Caco-2 (cell line): ENCODE data around the gene LMF1. TPM values are rescaled to one million over a fixed set of nuclear protein-coding genes. Genes with fewer than 3 reads are reported as not detected.

Experiments used
- BruUV-seq: library from RNA; stranded (reverse); fragments of 400-500 nt; replicated peaks from 2 replicates; lab custom pipeline; 2021; lab: Mats Ljungman, UMichigan
- CTCF ChIA-PET: fragments of 300-600 bp; sonication (Branson Sonifier 250); formaldehyde crosslinking; loops from one replicate; lab custom pipeline; 2022; ENCODE audit warnings: antibody characterized with exemption; lab: Charles Lee
- POLR2A ChIA-PET: fragments of 300-600 bp; sonication (Branson Sonifier 250); formaldehyde crosslinking; loops from one replicate; lab custom pipeline; 2022; ENCODE audit warnings: antibody characterized with exemption; lab: Charles Lee
- DNase-seq, 2 experiments: peaks; one replicate each; pipeline versions ENCODE4 v3.0.0 to v3.0.0-alpha.2; 2020 to 2022
- H3K27me3 ChIP-seq: replicated peaks from 2 replicates; pipeline ENCODE4 v1.6.0; 2011; ENCODE audit warnings: low read length; ENCODE audit not compliant: control insufficient read depth, insufficient read depth
- H3K36me3 ChIP-seq: 2 replicates; pipeline ENCODE4 v1.5.1; 2011; ENCODE audit warnings: low read length; ENCODE audit not compliant: control insufficient read depth, insufficient read depth
- H3K4me1 ChIP-seq: fragments of 250-450 bp; sonication (Bioruptor Pico); 2 replicates; pipeline ENCODE4 v1.5.1; 2020; ENCODE audit warnings: mild to moderate bottlenecking
- H3K4me3 ChIP-seq: 2 replicates; pipeline ENCODE4 v1.5.1; 2011; ENCODE audit warnings: low read depth, mild to moderate bottlenecking, control low read depth, low read length
- H3K9me3 ChIP-seq: fragments of 250-450 bp; sonication (Bioruptor Pico); 2 replicates; pipeline ENCODE4 v1.5.1; 2020; ENCODE audit warnings: mild to moderate bottlenecking, moderate library complexity
- H3K27ac Mint-ChIP-seq: one replicate; pipeline ENCODE4 v1.8.0; 2022; ENCODE audit warnings: mixed read lengths; ENCODE audit not compliant: unreplicated experiment
- H3K27me3 Mint-ChIP-seq: one replicate; pipeline ENCODE4 v1.8.0; 2022; ENCODE audit warnings: mixed read lengths; ENCODE audit not compliant: insufficient read depth, unreplicated experiment
- H3K36me3 Mint-ChIP-seq: one replicate; pipeline ENCODE4 v1.8.0; 2022; ENCODE audit warnings: mild to moderate bottlenecking, mixed read lengths; ENCODE audit not compliant: insufficient read depth, unreplicated experiment
- H3K4me1 Mint-ChIP-seq: one replicate; pipeline ENCODE4 v1.8.0; 2022; ENCODE audit warnings: low read depth, mixed read lengths; ENCODE audit not compliant: unreplicated experiment
- H3K4me3 Mint-ChIP-seq: one replicate; pipeline ENCODE4 v1.8.0; 2022; ENCODE audit warnings: mild to moderate bottlenecking, moderate library complexity, mixed read lengths; ENCODE audit not compliant: unreplicated experiment
- H3K9me3 Mint-ChIP-seq: one replicate; pipeline ENCODE4 v1.8.0; 2022; ENCODE audit warnings: mixed read lengths; ENCODE audit not compliant: unreplicated experiment
- intact Hi-C: fragments of 100-400 bp; cut with micrococcal nuclease; formaldehyde crosslinking; loops from one replicate; pipeline ENCODE4 v1.10.0; 2022; ENCODE audit not compliant: unreplicated experiment
- total RNA-seq: library from RNA; stranded (reverse); gene quantifications from 2 replicates; pipeline ENCODE4 v1.2.3, GENCODE V29; 2022
- TF ChIP-seq, protein P1 (sequence below), 2 experiments: fragments of 200-600 bp in 1 of 2; IDR thresholded peaks; 1 replicate in 1 of 2; 2 replicates in 1 of 2; pipeline versions ENCODE4 v1.5.1 to v1.8.0; 2011 to 2022; ENCODE audit warnings: antibody characterized with exemption in 1 of 2, control low read depth in 1 of 2, inconsistent platforms in 1 of 2, low read depth in 1 of 2, low read length in 1 of 2, mild to moderate bottlenecking in 1 of 2, moderate library complexity in 1 of 2; ENCODE audit not compliant: insufficient read depth in 1 of 2, severe bottlenecking in 1 of 2, unreplicated experiment in 1 of 2

LMF1 gene
- total RNA-seq, 1 experiment from 2014 or later: 12.3 TPM

GRCh38 chr16:898216-898615 is 72.6 kb downstream of the LMF1 start:
- Histone ChIP-seq H3K36me3 (no peaks in the 10 kb centered on the region), H3K4me3 (no peak overlapping the region), H3K27me3 (no peaks in the 10 kb centered on the region), H3K9me3 (no peaks in the 10 kb centered on the region), H3K4me1 (no peaks in the 10 kb centered on the region)
- no peaks in the 10 kb centered on the region for H3K27me3 Mint-ChIP-seq
- H3K9me3 Mint-ChIP-seq: no peaks in the 10 kb centered on the region
- intact Hi-C loops: no loop called here
- POLR2A ChIA-PET: no interaction called here
- DNase-seq: no peak
- TF ChIP-seq, protein P1, sequence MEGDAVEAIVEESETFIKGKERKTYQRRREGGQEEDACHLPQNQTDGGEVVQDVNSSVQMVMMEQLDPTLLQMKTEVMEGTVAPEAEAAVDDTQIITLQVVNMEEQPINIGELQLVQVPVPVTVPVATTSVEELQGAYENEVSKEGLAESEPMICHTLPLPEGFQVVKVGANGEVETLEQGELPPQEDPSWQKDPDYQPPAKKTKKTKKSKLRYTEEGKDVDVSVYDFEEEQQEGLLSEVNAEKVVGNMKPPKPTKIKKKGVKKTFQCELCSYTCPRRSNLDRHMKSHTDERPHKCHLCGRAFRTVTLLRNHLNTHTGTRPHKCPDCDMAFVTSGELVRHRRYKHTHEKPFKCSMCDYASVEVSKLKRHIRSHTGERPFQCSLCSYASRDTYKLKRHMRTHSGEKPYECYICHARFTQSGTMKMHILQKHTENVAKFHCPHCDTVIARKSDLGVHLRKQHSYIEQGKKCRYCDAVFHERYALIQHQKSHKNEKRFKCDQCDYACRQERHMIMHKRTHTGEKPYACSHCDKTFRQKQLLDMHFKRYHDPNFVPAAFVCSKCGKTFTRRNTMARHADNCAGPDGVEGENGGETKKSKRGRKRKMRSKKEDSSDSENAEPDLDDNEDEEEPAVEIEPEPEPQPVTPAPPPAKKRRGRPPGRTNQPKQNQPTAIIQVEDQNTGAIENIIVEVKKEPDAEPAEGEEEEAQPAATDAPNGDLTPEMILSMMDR (IDR thresholded peaks at IDR 0.05; ENCODE audit: insufficient read depth in 1 of 2, low read depth in 1 of 2, low read length in 1 of 2, severe bottlenecking in 1 of 2, unreplicated experiment in 1 of 2): no peak
- CTCF ChIA-PET: no interaction called here
- no peak overlapping the region for H3K4me3 Mint-ChIP-seq
- BruUV-seq: no TSS peak
- no peak overlapping the region for H3K27ac Mint-ChIP-seq
- H3K4me1 Mint-ChIP-seq: no peaks in the 10 kb centered on the region
- no peaks in the 10 kb centered on the region for H3K36me3 Mint-ChIP-seq

DNA sequence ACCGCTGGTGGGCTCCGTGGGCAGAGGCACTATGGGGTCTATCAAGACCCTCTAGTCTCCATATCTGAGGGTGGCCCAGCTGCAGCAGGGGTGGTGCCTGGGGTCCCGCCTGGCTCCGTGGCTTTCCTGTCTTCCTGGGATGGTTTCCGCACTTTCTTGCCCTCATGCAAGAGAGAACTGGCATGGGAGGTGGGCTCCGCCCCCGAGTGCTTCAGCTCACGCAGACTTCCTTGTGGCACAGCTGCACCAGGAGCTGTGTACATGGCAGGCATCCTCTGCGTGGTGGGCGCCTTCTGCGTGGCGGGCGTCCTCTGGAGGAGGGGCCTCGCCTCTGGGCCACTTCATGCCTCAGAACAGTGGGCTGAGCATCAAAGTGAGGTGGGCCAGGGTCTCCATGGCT is 73.1 kb downstream of the LMF1 start:
- Mint-ChIP-seq H3K4me1 (no peaks in the 10 kb centered on the region), H3K27me3 (no peaks in the 10 kb centered on the region), H3K9me3 (no peaks in the 10 kb centered on the region), H3K36me3 (no peaks in the 10 kb centered on the region), H3K4me3 (no peak overlapping the region), H3K27ac (no peak overlapping the region)
- H3K4me1 ChIP-seq: no peaks in the 10 kb centered on the region
- CTCF ChIA-PET: no interaction called here
- H3K27me3 ChIP-seq: no peaks in the 10 kb centered on the region
- TF ChIP-seq, protein P1 (IDR thresholded peaks at IDR 0.05; ENCODE audit: insufficient read depth in 1 of 2, low read depth in 1 of 2, low read length in 1 of 2, severe bottlenecking in 1 of 2, unreplicated experiment in 1 of 2): no peak
- H3K9me3 ChIP-seq: no peaks in the 10 kb centered on the region
- no peak for DNase-seq
- POLR2A ChIA-PET: no interaction called here
- H3K4me3 ChIP-seq: no peak overlapping the region
- no peaks in the 10 kb centered on the region for H3K36me3 ChIP-seq
- no TSS peak for BruUV-seq
- intact Hi-C loops: no loop called here

- Histone ChIP-seq H3K36me3 (no peaks in the 10 kb centered on the region), H3K4me3 (no peak overlapping the region), H3K27me3 (no peaks in the 10 kb centered on the region), H3K9me3 (no peaks in the 10 kb centered on the region), H3K4me1 (no peaks in the 10 kb centered on the region)
- no peaks in the 10 kb centered on the region for H3K36me3 Mint-ChIP-seq
- no peak overlapping the region for H3K4me3 Mint-ChIP-seq
- H3K9me3 Mint-ChIP-seq: no peaks in the 10 kb centered on the region
- BruUV-seq: no TSS peak
- H3K27me3 Mint-ChIP-seq: no peaks in the 10 kb centered on the region
- DNase-seq: no peak
- TF ChIP-seq, protein P1 (IDR thresholded peaks at IDR 0.05; ENCODE audit: insufficient read depth in 1 of 2, low read depth in 1 of 2, low read length in 1 of 2, severe bottlenecking in 1 of 2, unreplicated experiment in 1 of 2): no peak
- H3K4me1 Mint-ChIP-seq: no peaks in the 10 kb centered on the region
- no peak overlapping the region for H3K27ac Mint-ChIP-seq
- POLR2A ChIA-PET: no interaction called here
- CTCF ChIA-PET: no interaction called here
- intact Hi-C loops: no loop called here
Observed at GRCh38 chr16:897200-897543, 73.6 kb downstream of the LMF1 start.
